ENCODE measurements around the gene GTF2H3. TPM values are rescaled to one million over a fixed set of nuclear protein-coding genes. Genes with fewer than 3 reads are reported as not detected.

The GTF2H3 gene
- total and polyA plus RNA-seq, 9 of the 15 experiments (the other 6 are each of a cell fraction or from before 2014, with no cell fraction given) = 22.7 to 99.7 (median 49.6) TPM

- TF ChIP-seq CLOCK (CRISPR knock-in tag; IDR thresholded peaks at IDR 0.05; ENCODE audit: borderline replicate concordance) (no peak), ZNF263 (CRISPR knock-in tag; IDR thresholded peaks at IDR 0.05; ENCODE audit: borderline replicate concordance) (no peak), TAF15 (IDR thresholded peaks at IDR 0.05; ENCODE audit: low read depth, low read length) (no peak), LEF1 (IDR thresholded peaks at IDR 0.05) (no peak), ZNF76 (CRISPR knock-in tag; IDR thresholded peaks at IDR 0.05; ENCODE audit: borderline replicate concordance) (no peak), SIN3B (IDR thresholded peaks at IDR 0.05; ENCODE audit: low read depth) (peak; percentile 98), IRF2 (CRISPR knock-in tag; IDR thresholded peaks at IDR 0.05) (no peak), E2F3 (CRISPR knock-in tag; IDR thresholded peaks at IDR 0.05) (no peak), GTF3C2 (IDR thresholded peaks at IDR 0.05; ENCODE audit: borderline replicate concordance, extremely low read depth, insufficient read length) (no peak), ZNF146 (CRISPR knock-in tag; IDR thresholded peaks at IDR 0.05; ENCODE audit: unreplicated experiment) (no peak), MYC (IDR thresholded peaks at IDR 0.05; ENCODE audit: low read depth, low read length) (peak; percentile 99), MYC (CRISPR knock-in tag; IDR thresholded peaks at IDR 0.05; ENCODE audit: borderline replicate concordance, low read depth) (peak; percentile 58; the same call in 1 of the 2 replicates), EGR1 (conservative IDR thresholded peaks at IDR 0.05) (peak; percentile 65), ZBTB49 (CRISPR knock-in tag; IDR thresholded peaks at IDR 0.05; ENCODE audit: borderline replicate concordance) (no peak), SP1 (CRISPR knock-in tag; IDR thresholded peaks at IDR 0.05) (peak; percentile 93), EHMT2 (IDR thresholded peaks at IDR 0.05) (no peak), TOE1 (IDR thresholded peaks at IDR 0.05; ENCODE audit: borderline replicate concordance) (peak; percentile 45), TOE1 (CRISPR knock-in tag; IDR thresholded peaks at IDR 0.05; ENCODE audit: borderline replicate concordance, low read depth) (no peak), FOXA3 (CRISPR knock-in tag; conservative IDR thresholded peaks at IDR 0.05 in 1 of 2, IDR thresholded peaks at IDR 0.05 in 1 of 2) (peak in 1 of 2 experiments; percentile 52; a peak in 1 of 4 replicates), PML (IDR thresholded peaks at IDR 0.05; ENCODE audit: low read length) (peak; percentile 93), OTX1 (CRISPR knock-in tag; IDR thresholded peaks at IDR 0.05) (no peak)
These were observed at the start of gene GTF2H3, which contains the start of gene EIF2B1 (continued) for GRCh38 chr12:123633379-123634141.

Data from K562 (cell line).